ENCODE measurements around the gene RNF8.
"Not testable (repeated sequence)": the region's sequence is repeated elsewhere in the genome, so short reads cannot be mapped to it uniquely, and the experiment has no call there.

DNA sequence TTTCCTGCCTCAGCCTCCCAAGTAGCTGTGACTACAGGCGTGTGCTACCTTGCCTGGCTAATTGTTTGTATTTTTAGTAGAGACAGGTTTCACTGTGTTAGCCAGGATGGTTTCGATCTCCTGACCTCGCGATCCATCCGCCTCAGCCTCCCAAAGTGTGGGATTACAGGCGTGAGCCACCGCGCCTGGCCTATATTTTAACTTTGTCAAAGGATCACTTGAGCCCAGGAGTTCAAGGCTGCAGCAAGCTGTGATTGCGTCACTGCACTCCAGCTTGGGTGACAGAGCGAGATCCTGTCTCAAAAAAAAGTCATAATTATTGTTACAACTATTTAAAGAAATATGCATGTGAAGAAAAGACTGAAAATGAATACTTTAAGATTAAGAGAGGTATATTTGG lies 23.4 kb upstream of the RNF8 start:
- TF ChIP-seq, protein P1, sequence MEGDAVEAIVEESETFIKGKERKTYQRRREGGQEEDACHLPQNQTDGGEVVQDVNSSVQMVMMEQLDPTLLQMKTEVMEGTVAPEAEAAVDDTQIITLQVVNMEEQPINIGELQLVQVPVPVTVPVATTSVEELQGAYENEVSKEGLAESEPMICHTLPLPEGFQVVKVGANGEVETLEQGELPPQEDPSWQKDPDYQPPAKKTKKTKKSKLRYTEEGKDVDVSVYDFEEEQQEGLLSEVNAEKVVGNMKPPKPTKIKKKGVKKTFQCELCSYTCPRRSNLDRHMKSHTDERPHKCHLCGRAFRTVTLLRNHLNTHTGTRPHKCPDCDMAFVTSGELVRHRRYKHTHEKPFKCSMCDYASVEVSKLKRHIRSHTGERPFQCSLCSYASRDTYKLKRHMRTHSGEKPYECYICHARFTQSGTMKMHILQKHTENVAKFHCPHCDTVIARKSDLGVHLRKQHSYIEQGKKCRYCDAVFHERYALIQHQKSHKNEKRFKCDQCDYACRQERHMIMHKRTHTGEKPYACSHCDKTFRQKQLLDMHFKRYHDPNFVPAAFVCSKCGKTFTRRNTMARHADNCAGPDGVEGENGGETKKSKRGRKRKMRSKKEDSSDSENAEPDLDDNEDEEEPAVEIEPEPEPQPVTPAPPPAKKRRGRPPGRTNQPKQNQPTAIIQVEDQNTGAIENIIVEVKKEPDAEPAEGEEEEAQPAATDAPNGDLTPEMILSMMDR (conservative IDR thresholded peaks at IDR 0.05; ENCODE audit: low read depth, low read length) = not testable (repeated sequence)
- TF ChIP-seq CHD1 (IDR thresholded peaks at IDR 0.05; ENCODE audit: low read depth, low read length); POLR2A (IDR thresholded peaks at IDR 0.05; ENCODE audit: low read depth, low read length); RFX5 (IDR thresholded peaks at IDR 0.05; ENCODE audit: low read depth, low read length); MXI1 (IDR thresholded peaks at IDR 0.05; ENCODE audit: borderline replicate concordance, low read depth, low read length); RCOR1 (IDR thresholded peaks at IDR 0.05; ENCODE audit: insufficient replicate concordance, low read length); SMC3 (IDR thresholded peaks at IDR 0.05; ENCODE audit: low read depth, low read length); MAFK (IDR thresholded peaks at IDR 0.05; ENCODE audit: low read depth, low read length); FOS (IDR thresholded peaks at IDR 0.05; ENCODE audit: low read depth, low read length); RAD21 (IDR thresholded peaks at IDR 0.05; ENCODE audit: low read length); BHLHE40 (IDR thresholded peaks at IDR 0.05; ENCODE audit: low read depth, low read length): not testable (repeated sequence)
- TF ChIP-seq, protein P2, sequence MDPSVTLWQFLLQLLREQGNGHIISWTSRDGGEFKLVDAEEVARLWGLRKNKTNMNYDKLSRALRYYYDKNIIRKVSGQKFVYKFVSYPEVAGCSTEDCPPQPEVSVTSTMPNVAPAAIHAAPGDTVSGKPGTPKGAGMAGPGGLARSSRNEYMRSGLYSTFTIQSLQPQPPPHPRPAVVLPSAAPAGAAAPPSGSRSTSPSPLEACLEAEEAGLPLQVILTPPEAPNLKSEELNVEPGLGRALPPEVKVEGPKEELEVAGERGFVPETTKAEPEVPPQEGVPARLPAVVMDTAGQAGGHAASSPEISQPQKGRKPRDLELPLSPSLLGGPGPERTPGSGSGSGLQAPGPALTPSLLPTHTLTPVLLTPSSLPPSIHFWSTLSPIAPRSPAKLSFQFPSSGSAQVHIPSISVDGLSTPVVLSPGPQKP (IDR thresholded peaks at IDR 0.05; ENCODE audit: borderline replicate concordance, low read depth, low read length) = not testable (repeated sequence)
- TF ChIP-seq CEBPB (IDR thresholded peaks at IDR 0.05; ENCODE audit: low read depth, low read length) = peak; percentile 71

All from IMR-90 (cell line).